ENCODE measurements around the gene NUP210. TPM values are rescaled to one million over a fixed set of nuclear protein-coding genes. Genes with fewer than 3 reads are reported as not detected.

The NUP210 gene
- total RNA-seq = 100 to 1,000 TPM; 106 to 224 TPM

GRCh38 chr3:13420045-13420830 lies at the start of gene NUP210:
TSS of gene NUP210 (minus strand) at chr3:13420322. CDS start at chr3:13420226, 96 bp downstream.
- Mint-ChIP-seq H3K4me1 (ENCODE audit: low read depth in 2 of 2) (peaks cover 38 to 41% of the 10 kb centered on the region in 2 donors), H3K4me3 (peak within 1 kb of the TSS; percentile 95), H3K9me3 (no peaks in the 10 kb centered on the region), H3K27me3 (no peaks in the 10 kb centered on the region), H3K27ac (peak within 1 kb of the TSS; percentile 96 to 97), H3K36me3 (peaks cover 5% of the 10 kb centered on the region)
- peak; percentile 79 for DNase-seq (ENCODE audit: low spot score)
- ATAC-seq = peak; percentile 81 to 87

- ATAC-seq (no peak), DNase-seq (ENCODE audit: low spot score) (no peak)
- no peaks in the 10 kb centered on the region for H3K36me3 Mint-ChIP-seq
- H3K4me3 Mint-ChIP-seq = no peak overlapping the region
- H3K4me1 Mint-ChIP-seq (ENCODE audit: low read depth in 2 of 2) = no peaks in the 10 kb centered on the region
- H3K9me3 Mint-ChIP-seq = no peaks in the 10 kb centered on the region
- peaks cover 12 to 13% of the 10 kb centered on the region in 2 donors for H3K27me3 Mint-ChIP-seq
- no peak overlapping the region for H3K27ac Mint-ChIP-seq
Measured at GRCh38 chr3:13466781-13467180, 46.7 kb upstream of the NUP210 start.

- H3K4me3 Mint-ChIP-seq = no peak overlapping the region
Measured at GRCh38 chr3:13465236-13465873, 45.2 kb upstream of the NUP210 start.

GRCh38 chr3:13463618-13464400 lies 43.7 kb upstream of the NUP210 start:
- H3K4me3 Mint-ChIP-seq = no peak overlapping the region

More at GRCh38 chr3:13465236-13465873, 45.2 kb upstream of the NUP210 start:
- DNase-seq (ENCODE audit: low spot score) (no peak), ATAC-seq (no peak)
- Mint-ChIP-seq H3K9me3 (no peaks in the 10 kb centered on the region), H3K4me1 (ENCODE audit: low read depth in 2 of 2) (peaks cover 0 to 4% of the 10 kb centered on the region in 2 donors), H3K27ac (no peak overlapping the region), H3K27me3 (peaks cover 9 to 13% of the 10 kb centered on the region in 2 donors), H3K36me3 (no peaks in the 10 kb centered on the region)

GRCh38 chr3:13462822-13463221 lies 42.7 kb upstream of the NUP210 start:
- DNase-seq (ENCODE audit: low spot score) (no peak), ATAC-seq (no peak)
- Mint-ChIP-seq H3K27ac (no peak overlapping the region), H3K4me3 (no peak overlapping the region), H3K4me1 (ENCODE audit: low read depth in 2 of 2) (peaks cover 0 to 4% of the 10 kb centered on the region in 2 donors), H3K9me3 (no peaks in the 10 kb centered on the region), H3K36me3 (no peaks in the 10 kb centered on the region), H3K27me3 (peaks cover 7 to 9% of the 10 kb centered on the region in 2 donors)

More at GRCh38 chr3:13463618-13464400, 43.7 kb upstream of the NUP210 start:
- Mint-ChIP-seq H3K9me3 (no peaks in the 10 kb centered on the region), H3K4me1 (ENCODE audit: low read depth in 2 of 2) (peaks cover 0 to 4% of the 10 kb centered on the region in 2 donors), H3K27me3 (peaks cover 9 to 11% of the 10 kb centered on the region in 2 donors), H3K36me3 (no peaks in the 10 kb centered on the region), H3K27ac (no peak overlapping the region)
- no peak for DNase-seq (ENCODE audit: low spot score)
- ATAC-seq = no peak

- Mint-ChIP-seq H3K36me3 (no peaks in the 10 kb centered on the region), H3K27me3 (peaks cover 7 to 9% of the 10 kb centered on the region in 2 donors), H3K27ac (no peak overlapping the region), H3K4me3 (no peak overlapping the region), H3K4me1 (ENCODE audit: low read depth in 2 of 2) (peaks cover 0 to 4% of the 10 kb centered on the region in 2 donors), H3K9me3 (no peaks in the 10 kb centered on the region)
- DNase-seq (ENCODE audit: low spot score) (no peak), ATAC-seq (no peak)
Measured at GRCh38 chr3:13462125-13462629, 42.1 kb upstream of the NUP210 start.

- Mint-ChIP-seq H3K4me3 (no peak overlapping the region), H3K4me1 (ENCODE audit: low read depth in 2 of 2) (peaks cover 0 to 4% of the 10 kb centered on the region in 2 donors), H3K27ac (no peak overlapping the region), H3K36me3 (no peaks in the 10 kb centered on the region), H3K27me3 (peaks cover 7 to 9% of the 10 kb centered on the region in 2 donors), H3K9me3 (no peaks in the 10 kb centered on the region)
- ATAC-seq (peak; percentile 76 to 77), DNase-seq (ENCODE audit: low spot score) (peak; percentile 72)
Measured at GRCh38 chr3:13461169-13462124, 41.3 kb upstream of the NUP210 start.

GRCh38 chr3:13460341-13460736 lies 40.2 kb upstream of the NUP210 start:
- ATAC-seq (no peak), DNase-seq (ENCODE audit: low spot score) (no peak)
- Mint-ChIP-seq H3K4me1 (ENCODE audit: low read depth in 2 of 2) (peaks cover 0 to 4% of the 10 kb centered on the region in 2 donors), H3K36me3 (no peaks in the 10 kb centered on the region), H3K9me3 (no peaks in the 10 kb centered on the region), H3K27ac (no peak overlapping the region), H3K4me3 (no peak overlapping the region), H3K27me3 (peaks cover 4 to 9% of the 10 kb centered on the region in 2 donors)

- H3K4me1 Mint-ChIP-seq (ENCODE audit: low read depth in 2 of 2) = peaks cover 0 to 4% of the 10 kb centered on the region in 2 donors
- peaks cover 0 to 7% of the 10 kb centered on the region in 2 donors for H3K27me3 Mint-ChIP-seq
- ATAC-seq = no peak
- H3K36me3 Mint-ChIP-seq = no peaks in the 10 kb centered on the region
- no peak overlapping the region for H3K27ac Mint-ChIP-seq
- H3K9me3 Mint-ChIP-seq = no peaks in the 10 kb centered on the region
- no peak overlapping the region for H3K4me3 Mint-ChIP-seq
- no peak for DNase-seq (ENCODE audit: low spot score)
Measured at GRCh38 chr3:13459605-13460340, 39.7 kb upstream of the NUP210 start.

- no peak overlapping the region for H3K4me3 Mint-ChIP-seq
- H3K36me3 Mint-ChIP-seq = no peaks in the 10 kb centered on the region
- H3K27ac Mint-ChIP-seq = no peak overlapping the region
- DNase-seq (ENCODE audit: low spot score) (no peak), ATAC-seq (no peak)
- H3K27me3 Mint-ChIP-seq = peaks cover 0 to 2% of the 10 kb centered on the region in 2 donors
- peaks cover 4% of the 10 kb centered on the region in 2 donors for H3K4me1 Mint-ChIP-seq (ENCODE audit: low read depth in 2 of 2)
- no peaks in the 10 kb centered on the region for H3K9me3 Mint-ChIP-seq
Measured at GRCh38 chr3:13457593-13457992, 37.5 kb upstream of the NUP210 start.

GRCh38 chr3:13455644-13456043 lies 35.5 kb upstream of the NUP210 start:
- Mint-ChIP-seq H3K27ac (no peak overlapping the region), H3K27me3 (no peaks in the 10 kb centered on the region), H3K36me3 (no peaks in the 10 kb centered on the region), H3K9me3 (no peaks in the 10 kb centered on the region), H3K4me3 (no peak overlapping the region), H3K4me1 (ENCODE audit: low read depth in 2 of 2) (peaks cover 10% of the 10 kb centered on the region in 2 donors)
- no peak for DNase-seq (ENCODE audit: low spot score)
- ATAC-seq = no peak

Measured in natural killer cell treated with Interleukin-12 subunit alpha and Interleukin-12 subunit beta and Interleukin-15 and Interleukin-18, amount 100 ng/mL, for 72 hours (primary cell).